Measurements from ENCODE around the gene EFCAB6. TPM values are rescaled to one million over a fixed set of nuclear protein-coding genes. Genes with fewer than 3 reads are reported as not detected.

Gene EFCAB6
- total RNA-seq, 1 donor from 2014 or later = 1.8 TPM

DNA sequence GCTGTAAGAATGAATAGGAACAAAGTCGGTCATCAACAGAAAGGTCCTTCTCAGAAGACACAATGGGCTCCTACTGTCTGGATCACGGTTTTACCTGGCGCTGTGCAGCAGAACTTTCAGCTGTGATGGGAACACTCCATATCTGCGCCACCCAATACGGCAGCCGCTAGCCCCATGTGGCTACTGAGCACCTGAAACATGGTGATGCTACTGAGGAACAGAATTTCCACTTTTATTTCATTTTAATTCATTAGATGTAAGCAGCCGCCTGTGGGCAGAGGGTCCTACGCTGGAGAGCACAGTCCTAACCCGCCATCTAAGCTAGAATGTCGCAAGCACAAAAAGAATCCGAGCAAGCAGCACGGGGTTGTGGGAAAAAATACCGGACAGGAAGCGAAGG, 47.5 kb upstream of the EFCAB6 start:
- peaks cover 16% of the 10 kb centered on the region for H3K9me3 ChIP-seq (replicated peaks)
- no peak overlapping the region for H3K27ac ChIP-seq (replicated peaks)
- DNase-seq = no peak
- TF ChIP-seq, protein P1, sequence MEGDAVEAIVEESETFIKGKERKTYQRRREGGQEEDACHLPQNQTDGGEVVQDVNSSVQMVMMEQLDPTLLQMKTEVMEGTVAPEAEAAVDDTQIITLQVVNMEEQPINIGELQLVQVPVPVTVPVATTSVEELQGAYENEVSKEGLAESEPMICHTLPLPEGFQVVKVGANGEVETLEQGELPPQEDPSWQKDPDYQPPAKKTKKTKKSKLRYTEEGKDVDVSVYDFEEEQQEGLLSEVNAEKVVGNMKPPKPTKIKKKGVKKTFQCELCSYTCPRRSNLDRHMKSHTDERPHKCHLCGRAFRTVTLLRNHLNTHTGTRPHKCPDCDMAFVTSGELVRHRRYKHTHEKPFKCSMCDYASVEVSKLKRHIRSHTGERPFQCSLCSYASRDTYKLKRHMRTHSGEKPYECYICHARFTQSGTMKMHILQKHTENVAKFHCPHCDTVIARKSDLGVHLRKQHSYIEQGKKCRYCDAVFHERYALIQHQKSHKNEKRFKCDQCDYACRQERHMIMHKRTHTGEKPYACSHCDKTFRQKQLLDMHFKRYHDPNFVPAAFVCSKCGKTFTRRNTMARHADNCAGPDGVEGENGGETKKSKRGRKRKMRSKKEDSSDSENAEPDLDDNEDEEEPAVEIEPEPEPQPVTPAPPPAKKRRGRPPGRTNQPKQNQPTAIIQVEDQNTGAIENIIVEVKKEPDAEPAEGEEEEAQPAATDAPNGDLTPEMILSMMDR (IDR thresholded peaks at IDR 0.05; ENCODE audit: borderline replicate concordance) = no peak
- intact Hi-C loops (cut with micrococcal nuclease) = no loop called here
- peaks cover 5% of the 10 kb centered on the region for H3K4me1 ChIP-seq
- no peak overlapping the region for H3K4me3 ChIP-seq
- no peaks in the 10 kb centered on the region for H3K36me3 ChIP-seq
- H3K27me3 ChIP-seq (ENCODE audit: low read depth) = peaks cover 67% of the 10 kb centered on the region

DNA sequence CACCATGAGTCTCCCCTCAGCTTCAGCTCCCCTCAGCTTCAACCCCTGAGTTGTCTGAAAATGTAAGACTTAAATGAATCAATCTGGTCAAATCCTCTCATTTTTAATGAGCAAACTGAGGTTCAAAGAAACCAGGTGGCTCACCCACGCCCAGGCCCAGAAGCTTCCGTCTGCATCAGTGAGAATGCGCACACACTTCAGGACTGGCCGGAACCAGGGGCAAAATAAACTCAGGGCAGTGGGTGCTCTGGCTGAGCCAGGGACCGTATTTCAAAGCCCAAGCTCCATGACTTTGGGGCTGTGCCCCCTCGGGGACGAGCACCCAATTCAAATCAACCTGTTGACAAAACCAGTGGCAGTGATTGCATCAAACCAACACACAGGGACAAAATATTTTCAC, 47.1 kb upstream of the EFCAB6 start:
- TF ChIP-seq, protein P1 (IDR thresholded peaks at IDR 0.05; ENCODE audit: borderline replicate concordance) = no peak
- H3K27ac ChIP-seq (replicated peaks) = no peak overlapping the region
- H3K4me3 ChIP-seq = no peak overlapping the region
- H3K27me3 ChIP-seq (ENCODE audit: low read depth) = peaks cover 63% of the 10 kb centered on the region
- no peaks in the 10 kb centered on the region for H3K36me3 ChIP-seq
- peaks cover 5% of the 10 kb centered on the region for H3K4me1 ChIP-seq
- intact Hi-C loops (cut with micrococcal nuclease) = no loop called here
- no peak for DNase-seq
- peaks cover 16% of the 10 kb centered on the region for H3K9me3 ChIP-seq (replicated peaks)

DNA sequence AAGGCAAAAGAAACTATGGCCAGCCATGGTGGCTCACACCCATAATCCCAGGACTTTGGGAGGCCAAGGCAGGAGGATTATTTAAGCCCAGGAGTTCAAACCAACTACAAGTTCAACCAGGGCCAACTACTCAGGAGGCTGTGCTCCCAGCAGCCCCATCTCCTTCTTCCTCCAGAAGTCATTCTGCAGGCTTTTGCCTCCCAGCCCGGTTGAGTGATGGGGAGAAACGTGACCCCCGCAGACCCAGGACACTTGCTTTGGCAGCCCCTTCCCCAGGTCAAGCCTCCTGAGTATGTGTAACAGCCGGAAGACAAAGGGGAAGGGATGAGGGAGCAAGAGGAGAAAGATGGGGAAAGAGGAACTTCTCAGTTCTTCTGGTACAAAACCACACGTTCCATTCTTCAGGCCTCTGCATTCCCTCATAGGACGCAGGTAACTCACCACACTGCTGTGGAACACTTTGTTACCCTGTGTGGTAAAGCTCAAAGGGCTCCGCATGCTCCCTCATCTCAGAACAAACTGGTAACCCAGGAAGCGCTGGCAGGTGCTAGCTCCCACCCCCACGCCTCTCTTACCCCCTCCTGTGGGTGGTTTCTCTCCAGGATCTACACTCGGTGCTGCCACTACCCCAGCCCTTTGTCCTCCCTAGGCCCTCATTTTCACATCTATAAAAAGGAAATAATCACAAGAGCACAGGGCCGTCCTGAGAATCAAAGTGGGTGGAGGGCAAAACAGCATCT, 46.2 kb upstream of the EFCAB6 start:
- intact Hi-C loops (cut with micrococcal nuclease) = no loop called here
- H3K36me3 ChIP-seq = no peaks in the 10 kb centered on the region
- H3K4me3 ChIP-seq = no peak overlapping the region
- H3K4me1 ChIP-seq = peaks cover 5% of the 10 kb centered on the region
- TF ChIP-seq, protein P1 (IDR thresholded peaks at IDR 0.05; ENCODE audit: borderline replicate concordance) = no peak
- H3K27ac ChIP-seq (replicated peaks) = no peak overlapping the region
- H3K27me3 ChIP-seq (ENCODE audit: low read depth) = peaks cover 54% of the 10 kb centered on the region
- no peak for DNase-seq
- peaks cover 16% of the 10 kb centered on the region for H3K9me3 ChIP-seq (replicated peaks)

DNA sequence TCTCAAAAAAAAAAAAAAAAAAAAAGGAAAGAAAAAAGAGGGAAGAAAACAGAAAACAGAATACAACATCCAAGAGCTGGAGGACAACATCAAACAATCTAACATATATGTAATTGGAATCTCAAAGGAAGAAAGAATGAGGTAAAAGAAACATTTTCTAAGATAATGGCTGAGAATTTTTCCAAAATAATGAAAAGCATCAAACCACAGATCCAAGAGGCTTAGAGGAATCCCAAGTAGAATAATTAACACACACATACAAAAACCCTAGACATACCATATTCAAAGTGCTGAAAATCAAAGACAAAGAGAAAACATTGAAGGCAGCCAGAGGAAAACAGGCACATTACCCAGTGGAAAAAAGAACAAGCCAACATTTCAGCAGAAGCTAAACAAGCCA, 45.3 kb upstream of the EFCAB6 start:
- Histone ChIP-seq H3K4me3 (no peak overlapping the region), H3K27me3 (ENCODE audit: low read depth) (peaks cover 53% of the 10 kb centered on the region), H3K36me3 (no peaks in the 10 kb centered on the region), H3K27ac (replicated peaks) (no peak overlapping the region), H3K4me1 (peaks cover 5% of the 10 kb centered on the region), H3K9me3 (replicated peaks) (peaks cover 16% of the 10 kb centered on the region)
- DNase-seq = no peak
- intact Hi-C loops (cut with micrococcal nuclease) = no loop called here
- TF ChIP-seq, protein P1 (IDR thresholded peaks at IDR 0.05; ENCODE audit: borderline replicate concordance) = no peak

DNA sequence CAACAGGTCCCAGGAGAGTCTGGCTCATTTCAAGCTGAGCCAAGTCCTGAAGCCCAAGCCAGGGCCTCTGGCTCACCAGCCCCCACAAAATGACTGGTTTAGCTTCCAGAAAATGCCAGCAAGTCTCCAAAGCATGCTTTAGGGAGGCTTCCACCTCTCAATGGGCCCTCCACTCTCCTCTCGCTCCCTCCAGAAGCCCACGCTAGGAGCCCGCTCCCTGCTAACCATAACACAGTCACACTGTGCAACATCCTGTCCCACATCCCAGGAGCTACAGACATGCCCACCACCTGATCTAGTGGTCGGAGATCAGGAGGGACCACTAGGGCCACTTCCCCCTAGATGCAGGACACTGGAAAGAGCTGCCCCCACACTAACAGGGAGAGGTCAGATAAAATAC, 43.3 kb upstream of the EFCAB6 start:
- Histone ChIP-seq H3K27ac (replicated peaks) (no peak overlapping the region), H3K4me1 (no peaks in the 10 kb centered on the region), H3K36me3 (no peaks in the 10 kb centered on the region), H3K27me3 (ENCODE audit: low read depth) (peaks cover 53% of the 10 kb centered on the region), H3K9me3 (replicated peaks) (peaks cover 16% of the 10 kb centered on the region), H3K4me3 (no peak overlapping the region)
- TF ChIP-seq, protein P1 (IDR thresholded peaks at IDR 0.05; ENCODE audit: borderline replicate concordance) = no peak
- no peak for DNase-seq
- intact Hi-C loops (cut with micrococcal nuclease) = no loop called here
